Activated CD4-positive, alpha-beta memory T cell treated with anti-CD3 and anti-CD28 coated beads, Interleukin-2, amount 10 ng/mL, durations not matched to agents 7 days and 5 days (primary cell): Measurements from ENCODE around the gene IL16. TPM values are rescaled to one million over a fixed set of nuclear protein-coding genes. Genes with fewer than 3 reads are reported as not detected.

Experiments
- CTCF ChIA-PET: fragments of 350-600 bp; sonication (Branson Sonifier 250); formaldehyde crosslinking; loops from one replicate; lab custom pipeline; 2021; ENCODE audit warnings: antibody characterized with exemption, inconsistent platforms; lab: Charles Lee
- POLR2A ChIA-PET: fragments of 350-600 bp; sonication (Branson Sonifier 250); formaldehyde crosslinking; loops from one replicate; lab custom pipeline; 2021; ENCODE audit warnings: antibody characterized with exemption; lab: Charles Lee
- DNase-seq: peaks from one replicate; pipeline ENCODE4 v3.0.0-alpha.2; 2020
- H3K27ac Mint-ChIP-seq: one replicate; pipeline ENCODE4 v1.8.0; 2021; ENCODE audit warnings: mild to moderate bottlenecking, mixed read lengths
- H3K27me3 Mint-ChIP-seq: one replicate; pipeline ENCODE4 v1.8.0; 2021; ENCODE audit warnings: mixed read lengths
- H3K36me3 Mint-ChIP-seq: one replicate; pipeline ENCODE4 v1.8.0; 2021; ENCODE audit warnings: low read depth, mixed read lengths
- H3K4me1 Mint-ChIP-seq: one replicate; pipeline ENCODE4 v1.8.0; 2021; ENCODE audit warnings: mixed read lengths
- H3K4me3 Mint-ChIP-seq: one replicate; pipeline ENCODE4 v1.8.0; 2021; ENCODE audit warnings: mild to moderate bottlenecking, mixed read lengths
- H3K9me3 Mint-ChIP-seq: one replicate; pipeline ENCODE4 v1.8.0; 2021; ENCODE audit warnings: mixed read lengths
- total RNA-seq, 2 experiments: library from RNA; stranded (reverse); gene quantifications; one replicate each; pipeline ENCODE4 v1.2.3, GENCODE V29; 2021

The IL16 gene
- total RNA-seq, 2 experiments from 2014 or later = 196 to 200 TPM

DNA sequence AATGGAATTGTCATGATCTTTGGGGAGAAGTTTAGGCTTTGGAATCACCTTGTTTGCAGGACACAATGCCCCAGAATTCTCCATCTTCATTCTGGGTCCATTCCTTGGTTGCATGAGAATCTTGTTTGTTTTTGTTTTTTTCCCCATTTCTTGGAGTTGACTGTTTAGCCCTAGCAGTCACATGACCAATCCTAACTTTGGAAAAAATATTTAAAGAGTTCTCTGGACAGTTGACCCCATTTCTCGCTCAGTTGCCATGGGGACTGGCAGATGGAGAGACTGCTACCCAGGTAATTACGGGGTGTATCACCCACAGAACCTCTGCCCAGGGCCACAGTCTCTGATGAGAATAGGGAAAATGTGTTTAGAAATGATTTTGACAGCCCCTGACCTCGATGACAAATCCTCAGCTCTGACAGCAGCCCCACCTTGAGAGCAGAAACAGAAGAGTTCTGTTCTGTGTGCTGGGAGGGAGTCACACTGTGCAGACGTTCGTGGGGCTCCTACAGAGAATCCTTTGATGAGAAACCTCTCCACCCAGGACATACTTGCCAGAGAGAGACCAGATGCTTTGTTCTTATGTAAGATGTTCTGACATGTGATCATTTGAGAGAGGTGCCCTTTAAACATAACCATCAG is 57.7 kb downstream of the IL16 start:
- ChIA-PET POLR2A (interaction anchor here (1.2 kb wide), 1 partner anchor 12 kb away, joined by 3 read pairs; no protein-coding TSS in a partner anchor), CTCF (interaction anchor here (1.0 to 2.7 kb wide), 3 partner anchors 12 to 99 kb away, joined by 5 to 9 read pairs (median 6); no protein-coding TSS in a partner anchor)
- Mint-ChIP-seq H3K9me3 (no peaks in the 10 kb centered on the region), H3K36me3 (no peaks in the 10 kb centered on the region), H3K4me3 (no peak overlapping the region), H3K27ac (no peak overlapping the region), H3K27me3 (peaks cover 33% of the 10 kb centered on the region), H3K4me1 (no peaks in the 10 kb centered on the region)
- DNase-seq = no peak

DNA sequence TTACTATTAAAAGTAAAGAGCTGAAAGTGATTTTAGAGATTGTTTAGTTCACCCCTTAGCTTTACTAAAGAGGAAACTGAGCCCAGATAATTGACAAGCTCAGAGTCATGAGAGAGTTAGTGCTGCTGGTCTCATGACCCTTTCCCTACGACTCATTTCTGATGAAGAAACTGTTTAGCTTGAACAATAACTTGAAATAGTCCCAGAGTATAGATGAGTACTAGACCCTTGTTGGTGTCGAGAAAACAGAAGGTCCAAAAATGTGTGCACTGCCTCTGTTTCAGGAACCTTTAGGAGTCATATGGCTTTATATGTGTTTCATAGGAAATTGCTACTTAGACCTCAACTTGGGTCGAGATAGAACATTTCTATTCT is 58.2 kb downstream of the IL16 start:
- Mint-ChIP-seq H3K27me3 (peaks cover 29% of the 10 kb centered on the region), H3K27ac (no peak overlapping the region), H3K9me3 (no peaks in the 10 kb centered on the region), H3K4me3 (no peak overlapping the region), H3K36me3 (no peaks in the 10 kb centered on the region), H3K4me1 (no peaks in the 10 kb centered on the region)
- CTCF ChIA-PET = interaction anchor here (1.0 to 1.1 kb wide), 2 partner anchors 11 to 99 kb away, joined by 5 to 6 read pairs; no protein-coding TSS in a partner anchor
- POLR2A ChIA-PET = no interaction called here
- no peak for DNase-seq

DNA sequence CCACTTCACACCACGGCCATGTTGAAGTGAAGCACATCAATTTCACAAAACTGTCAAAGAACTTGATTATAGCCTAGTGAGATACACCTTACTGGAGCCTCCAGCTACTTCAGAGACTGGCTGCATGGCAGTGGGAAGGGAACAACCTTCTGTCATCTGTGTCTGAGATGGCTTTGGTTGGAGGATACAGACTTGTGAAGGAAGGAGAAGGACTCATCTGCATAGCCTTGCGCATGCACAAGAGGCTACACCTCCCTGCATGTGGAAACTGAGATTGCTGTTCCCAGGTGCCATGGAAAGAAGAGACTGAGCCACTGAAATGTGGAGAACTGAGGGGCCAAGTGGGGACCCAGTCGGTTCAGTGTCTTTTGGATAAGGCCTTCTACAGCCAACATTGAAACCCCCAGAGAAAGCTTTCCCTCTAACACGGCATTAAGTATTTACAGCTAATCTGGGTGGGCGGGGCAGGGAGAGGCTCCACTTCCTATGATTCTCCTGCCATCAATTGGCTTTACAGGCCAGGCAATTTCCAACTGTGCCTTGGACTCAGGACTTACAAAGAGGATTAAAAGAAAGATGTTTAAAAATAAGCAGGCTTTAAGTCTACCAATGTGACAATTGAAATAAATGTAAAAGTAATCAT is 58.8 kb downstream of the IL16 start:
- DNase-seq = no peak
- Mint-ChIP-seq H3K4me1 (no peaks in the 10 kb centered on the region), H3K36me3 (no peaks in the 10 kb centered on the region), H3K4me3 (no peak overlapping the region), H3K27me3 (peaks cover 27% of the 10 kb centered on the region), H3K9me3 (no peaks in the 10 kb centered on the region), H3K27ac (no peak overlapping the region)
- ChIA-PET POLR2A (no interaction called here), CTCF (interaction anchor here (1.0 to 1.1 kb wide), 2 partner anchors 11 to 100 kb away, joined by 5 to 6 read pairs; no protein-coding TSS in a partner anchor)

DNA sequence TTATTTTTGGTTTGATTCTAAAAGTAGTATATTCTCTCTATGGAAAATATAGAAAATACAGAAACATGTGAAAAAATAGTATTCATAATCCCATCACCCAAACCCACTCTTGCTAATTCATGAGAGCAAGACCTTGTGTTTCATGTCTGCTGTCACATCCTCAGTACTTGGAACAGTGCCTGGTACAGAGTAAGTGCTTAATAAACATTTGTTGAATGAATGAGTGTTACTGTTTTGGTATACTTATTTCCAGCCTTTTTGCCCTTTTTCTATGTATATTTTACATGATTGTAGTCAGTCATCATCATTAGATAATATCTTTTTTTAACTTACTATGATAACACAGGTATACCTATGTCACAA is 59.3 kb downstream of the IL16 start:
- H3K36me3 Mint-ChIP-seq = no peaks in the 10 kb centered on the region
- DNase-seq = no peak
- ChIA-PET POLR2A (no interaction called here), CTCF (interaction anchor here (0.8 kb wide), 1 partner anchor 100 kb away, joined by 3 read pairs; no protein-coding TSS in a partner anchor)
- H3K4me3 Mint-ChIP-seq = no peak overlapping the region
- H3K27ac Mint-ChIP-seq = no peak overlapping the region
- H3K27me3 Mint-ChIP-seq = peaks cover 27% of the 10 kb centered on the region
- no peaks in the 10 kb centered on the region for H3K9me3 Mint-ChIP-seq
- no peaks in the 10 kb centered on the region for H3K4me1 Mint-ChIP-seq

DNA sequence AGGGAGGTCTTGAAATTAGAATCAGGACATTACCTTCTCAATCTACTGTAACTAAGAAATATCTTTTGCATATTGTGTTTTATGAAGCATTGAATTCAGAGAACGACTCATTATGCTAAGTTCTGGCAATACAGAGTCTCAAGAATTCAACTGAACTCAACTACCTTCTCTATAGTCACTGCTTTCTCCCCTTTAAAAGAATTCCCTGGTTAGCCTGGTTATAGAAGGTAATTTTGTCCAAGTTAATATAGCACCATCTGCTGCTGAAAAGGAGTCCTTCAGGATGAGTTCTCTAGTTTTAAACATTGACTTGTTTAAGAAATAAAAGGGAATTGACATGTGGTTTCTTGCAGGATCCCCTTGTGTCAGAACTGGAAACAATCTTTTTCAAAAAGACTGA is 60.2 kb downstream of the IL16 start:
- DNase-seq = no peak
- Mint-ChIP-seq H3K9me3 (no peaks in the 10 kb centered on the region), H3K36me3 (no peaks in the 10 kb centered on the region), H3K4me3 (no peak overlapping the region), H3K27me3 (peaks cover 20% of the 10 kb centered on the region), H3K4me1 (no peaks in the 10 kb centered on the region), H3K27ac (no peak overlapping the region)
- ChIA-PET CTCF (interaction anchor here (1.3 kb wide), 1 partner anchor 16 kb away, joined by 3 read pairs; no protein-coding TSS in a partner anchor), POLR2A (no interaction called here)

DNA sequence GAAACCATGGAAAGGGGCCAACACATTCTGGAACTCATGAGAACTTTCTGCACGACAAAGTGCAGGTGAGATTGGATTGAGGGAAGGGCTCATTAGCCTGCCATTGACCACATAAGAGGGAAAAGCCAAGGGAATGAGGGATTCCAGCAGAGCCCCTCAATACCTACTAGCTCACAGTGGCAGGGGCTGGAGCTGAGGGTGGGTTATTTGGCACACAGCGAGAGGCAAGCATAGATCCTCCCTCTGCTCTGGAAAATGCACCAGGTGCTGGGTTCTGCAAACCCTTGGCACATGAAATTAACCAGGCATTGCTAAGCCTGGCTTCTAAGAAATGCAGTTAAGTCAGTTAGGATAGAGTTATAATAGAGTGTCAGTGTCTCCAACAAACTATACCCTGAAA is 60.8 kb downstream of the IL16 start:
- Mint-ChIP-seq H3K9me3 (no peaks in the 10 kb centered on the region), H3K27ac (no peak overlapping the region), H3K4me3 (no peak overlapping the region), H3K27me3 (peaks cover 17% of the 10 kb centered on the region), H3K36me3 (no peaks in the 10 kb centered on the region), H3K4me1 (no peaks in the 10 kb centered on the region)
- POLR2A ChIA-PET = no interaction called here
- CTCF ChIA-PET = interaction anchor here (1.2 to 1.3 kb wide), 2 partner anchors 16 to 103 kb away, joined by 3 read pairs; no protein-coding TSS in a partner anchor
- DNase-seq = no peak

DNA sequence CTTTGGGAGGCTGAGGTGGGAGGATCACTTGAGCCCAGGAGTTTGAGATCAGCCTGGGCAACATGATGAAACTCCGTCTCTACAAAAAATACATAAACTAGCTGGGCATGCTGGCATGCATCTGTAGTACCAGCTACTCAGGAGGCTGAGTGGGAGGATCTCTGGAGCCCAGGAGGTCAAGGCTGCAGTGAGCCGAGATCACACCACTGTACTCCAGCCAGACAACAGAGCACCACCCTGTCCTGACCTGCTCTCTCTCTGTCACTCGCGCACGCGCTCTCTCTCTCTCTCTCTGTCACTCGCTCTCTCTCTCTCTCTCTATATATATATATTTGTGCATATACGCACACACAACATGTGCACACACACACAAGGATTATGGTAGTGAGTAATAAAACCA is 61.8 kb downstream of the IL16 start:
- ChIA-PET CTCF (interaction anchor here (1.2 kb wide), 1 partner anchor 104 kb away, joined by 3 read pairs; no protein-coding TSS in a partner anchor), POLR2A (no interaction called here)
- no peak overlapping the region for H3K4me3 Mint-ChIP-seq
- no peak for DNase-seq
- no peaks in the 10 kb centered on the region for H3K4me1 Mint-ChIP-seq
- peaks cover 14% of the 10 kb centered on the region for H3K27me3 Mint-ChIP-seq
- H3K9me3 Mint-ChIP-seq = no peaks in the 10 kb centered on the region
- H3K27ac Mint-ChIP-seq = no peak overlapping the region
- H3K36me3 Mint-ChIP-seq = no peaks in the 10 kb centered on the region

DNA sequence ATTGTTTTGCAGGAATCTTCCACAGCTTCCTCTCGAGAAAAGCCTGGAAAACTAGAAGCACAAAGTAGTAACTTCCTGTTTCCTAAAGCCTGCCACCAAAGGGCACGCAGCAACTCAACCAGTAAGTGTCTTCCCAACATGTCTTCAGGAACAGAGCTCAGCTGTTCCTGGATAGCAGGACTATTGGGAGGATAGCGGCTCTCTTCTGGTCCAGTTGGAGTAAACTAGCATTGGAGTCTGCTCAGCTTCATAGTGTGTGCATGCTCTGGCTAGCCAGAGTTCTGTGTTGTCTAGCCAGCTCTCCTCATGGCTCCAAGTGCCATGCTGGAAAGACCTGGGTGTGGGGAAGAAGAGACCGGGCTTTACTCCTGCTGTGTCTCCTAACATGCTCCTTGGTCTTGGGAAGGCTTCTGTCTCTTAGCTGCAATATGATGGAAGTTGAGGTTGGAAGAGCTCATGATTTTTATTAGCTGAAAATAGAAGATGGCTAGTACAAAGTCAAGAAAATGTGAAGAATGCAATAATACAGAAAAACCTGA is 63.1 kb downstream of the IL16 start:
- ChIA-PET POLR2A (no interaction called here), CTCF (interaction anchor here (1.3 to 1.5 kb wide), 2 partner anchors 104 to 154 kb away, joined by 3 to 5 read pairs; no protein-coding TSS in a partner anchor)
- Mint-ChIP-seq H3K4me1 (no peaks in the 10 kb centered on the region), H3K9me3 (no peaks in the 10 kb centered on the region), H3K36me3 (no peaks in the 10 kb centered on the region), H3K4me3 (no peak overlapping the region), H3K27me3 (peaks cover 18% of the 10 kb centered on the region), H3K27ac (no peak overlapping the region)
- no peak for DNase-seq

DNA sequence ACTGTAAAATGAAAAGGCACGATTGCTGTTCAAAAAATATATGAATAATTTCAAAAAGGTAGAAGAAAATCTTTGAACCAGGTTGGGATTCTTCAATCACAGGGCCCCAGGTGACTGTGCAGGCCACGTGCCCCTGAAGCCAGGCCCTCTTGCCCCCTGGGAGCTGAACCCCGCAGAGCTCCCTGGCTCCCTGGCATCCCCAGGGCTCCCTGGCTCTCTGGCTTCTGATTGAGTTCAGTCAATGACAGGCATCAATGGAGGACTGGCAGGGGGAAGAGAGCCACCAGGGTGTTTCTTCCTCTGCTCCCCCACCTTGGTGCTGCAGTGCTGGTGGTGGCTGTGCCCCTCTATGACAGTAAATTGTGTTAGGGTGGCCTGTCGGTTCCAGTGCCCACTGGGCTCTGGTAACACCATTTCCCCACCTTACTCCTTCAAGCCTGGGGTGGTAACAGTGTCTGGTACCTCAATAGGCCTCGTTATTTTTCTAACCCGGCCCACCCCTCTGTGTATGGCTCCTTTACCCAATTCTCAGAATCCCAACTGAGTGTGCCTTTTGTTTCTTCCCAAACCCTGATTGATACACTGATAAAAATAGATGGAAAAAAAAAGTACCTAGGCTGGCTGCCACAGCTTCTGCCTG is 64.6 kb downstream of the IL16 start:
- Mint-ChIP-seq H3K4me1 (peaks cover 14% of the 10 kb centered on the region), H3K9me3 (no peaks in the 10 kb centered on the region), H3K27ac (no peak overlapping the region), H3K27me3 (peaks cover 24% of the 10 kb centered on the region), H3K4me3 (no peak overlapping the region), H3K36me3 (no peaks in the 10 kb centered on the region)
- CTCF ChIA-PET = interaction anchor here (1.5 kb wide), 1 partner anchor 106 kb away, joined by 5 read pairs; no protein-coding TSS in a partner anchor
- POLR2A ChIA-PET = no interaction called here
- no peak for DNase-seq

DNA sequence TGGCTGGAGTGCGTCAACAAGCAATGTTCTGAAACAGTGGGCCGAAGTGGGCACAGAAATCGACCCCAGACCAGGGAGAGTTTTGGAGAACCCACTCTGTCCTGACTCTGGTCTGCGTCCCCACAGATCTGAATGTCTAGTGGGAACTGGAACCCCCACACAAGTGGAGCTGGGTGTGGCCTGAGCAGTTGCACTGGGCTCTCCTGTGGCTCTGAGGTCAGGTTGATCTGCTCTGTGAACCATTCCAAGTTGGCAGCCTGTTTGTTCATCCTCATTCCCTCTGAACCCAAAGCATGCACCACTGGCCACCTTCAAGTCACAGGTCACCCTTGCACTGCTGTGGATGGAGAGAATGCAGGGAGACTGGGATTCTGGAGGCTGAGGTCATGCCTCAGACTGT is 66.8 kb downstream of the IL16 start:
- POLR2A ChIA-PET = no interaction called here
- DNase-seq = no peak
- Mint-ChIP-seq H3K4me1 (peaks cover 18% of the 10 kb centered on the region), H3K27ac (no peak overlapping the region), H3K9me3 (no peaks in the 10 kb centered on the region), H3K27me3 (peaks cover 14% of the 10 kb centered on the region), H3K36me3 (no peaks in the 10 kb centered on the region), H3K4me3 (no peak overlapping the region)
- CTCF ChIA-PET = interaction anchor here (0.7 to 9.1 kb wide), 3 partner anchors 105 to 267 kb away, joined by 3 to 405 read pairs (median 296); no protein-coding TSS in a partner anchor

DNA sequence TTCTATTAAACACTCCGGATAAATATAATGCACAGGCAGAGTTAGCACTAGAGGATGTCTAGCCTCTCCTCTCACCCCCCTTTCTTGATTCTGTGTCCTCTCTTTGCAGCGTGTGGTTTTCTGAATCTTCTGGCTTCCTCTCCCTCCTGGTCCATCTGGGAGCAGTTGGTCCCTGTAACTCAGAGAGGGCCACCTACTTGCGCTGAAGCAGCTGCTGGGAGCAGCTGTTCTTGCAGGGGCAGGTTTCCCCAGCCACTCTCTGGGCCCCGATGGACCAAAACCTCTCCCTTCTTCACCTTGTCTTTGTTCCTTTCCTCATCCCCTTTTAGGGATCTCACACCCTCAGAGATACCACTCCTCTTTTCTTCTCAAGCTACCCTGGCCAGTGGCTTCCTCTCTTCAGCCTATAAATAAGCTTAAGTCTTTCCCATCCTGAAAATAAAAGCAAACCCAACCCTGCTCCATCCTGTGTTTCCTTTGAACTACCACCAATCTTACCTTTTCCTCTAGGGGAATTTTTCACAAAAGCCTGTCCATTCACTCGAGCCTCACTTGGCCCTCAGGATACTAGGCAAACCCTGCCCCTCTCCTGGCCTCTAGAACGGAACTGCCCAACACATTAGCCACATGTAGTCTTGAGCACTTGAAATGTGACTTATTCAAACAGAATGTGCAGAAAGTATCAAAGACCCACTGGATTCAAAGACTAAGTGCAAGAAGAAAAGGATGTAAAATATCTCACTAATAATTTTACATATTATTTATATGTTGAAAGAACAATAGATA is 67.6 kb downstream of the IL16 start:
- Mint-ChIP-seq H3K27me3 (peaks cover 12% of the 10 kb centered on the region), H3K4me1 (peaks cover 22% of the 10 kb centered on the region), H3K27ac (no peak overlapping the region), H3K4me3 (no peak overlapping the region), H3K9me3 (no peaks in the 10 kb centered on the region), H3K36me3 (no peaks in the 10 kb centered on the region)
- DNase-seq = no peak
- CTCF ChIA-PET = interaction anchor here (2.4 to 9.1 kb wide), 7 partner anchors 37 to 279 kb away, joined by 14 to 405 read pairs (median 36); partner anchors contain the start of gene TLNRD1
- POLR2A ChIA-PET = no interaction called here
